ENCODE data around the gene CCDC6. TPM values are rescaled to one million over a fixed set of nuclear protein-coding genes. Genes with fewer than 3 reads are reported as not detected.

CCDC6 gene
- total RNA-seq, 1 donor from 2014 or later, result 41.5 TPM

DNA sequence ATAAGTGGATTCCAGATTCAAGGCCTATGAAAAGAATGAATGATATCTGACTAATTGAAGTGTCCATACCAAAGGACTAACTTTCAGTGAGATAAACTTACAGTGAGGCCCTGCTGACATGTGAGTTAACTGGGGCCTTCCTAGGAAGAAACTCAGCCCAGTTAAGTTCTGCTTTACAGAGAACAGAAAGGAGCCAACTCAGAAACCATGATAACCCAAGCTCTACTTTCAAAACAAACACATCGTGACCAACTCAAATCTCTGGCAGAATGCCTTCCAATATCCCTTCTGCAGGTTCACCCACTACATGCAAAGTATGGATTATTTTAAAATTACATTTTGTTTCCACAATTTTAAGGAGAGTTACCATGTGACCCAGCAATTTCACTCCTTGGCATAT, 77.3 kb downstream of the CCDC6 start:
- Mint-ChIP-seq H3K27me3 (ENCODE audit: low read depth) (no peaks in the 10 kb centered on the region), H3K4me3 (no peak overlapping the region), H3K36me3 (ENCODE audit: low read depth) (peaks cover 20% of the 10 kb centered on the region), H3K4me1 (no peaks in the 10 kb centered on the region), H3K9me3 (peaks cover 3% of the 10 kb centered on the region), H3K27ac (ENCODE audit: unreplicated experiment) (no peak overlapping the region)
- DNase-seq (ENCODE audit: low read depth, low spot score), result no peak
- TF ChIP-seq, protein P1, sequence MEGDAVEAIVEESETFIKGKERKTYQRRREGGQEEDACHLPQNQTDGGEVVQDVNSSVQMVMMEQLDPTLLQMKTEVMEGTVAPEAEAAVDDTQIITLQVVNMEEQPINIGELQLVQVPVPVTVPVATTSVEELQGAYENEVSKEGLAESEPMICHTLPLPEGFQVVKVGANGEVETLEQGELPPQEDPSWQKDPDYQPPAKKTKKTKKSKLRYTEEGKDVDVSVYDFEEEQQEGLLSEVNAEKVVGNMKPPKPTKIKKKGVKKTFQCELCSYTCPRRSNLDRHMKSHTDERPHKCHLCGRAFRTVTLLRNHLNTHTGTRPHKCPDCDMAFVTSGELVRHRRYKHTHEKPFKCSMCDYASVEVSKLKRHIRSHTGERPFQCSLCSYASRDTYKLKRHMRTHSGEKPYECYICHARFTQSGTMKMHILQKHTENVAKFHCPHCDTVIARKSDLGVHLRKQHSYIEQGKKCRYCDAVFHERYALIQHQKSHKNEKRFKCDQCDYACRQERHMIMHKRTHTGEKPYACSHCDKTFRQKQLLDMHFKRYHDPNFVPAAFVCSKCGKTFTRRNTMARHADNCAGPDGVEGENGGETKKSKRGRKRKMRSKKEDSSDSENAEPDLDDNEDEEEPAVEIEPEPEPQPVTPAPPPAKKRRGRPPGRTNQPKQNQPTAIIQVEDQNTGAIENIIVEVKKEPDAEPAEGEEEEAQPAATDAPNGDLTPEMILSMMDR (conservative IDR thresholded peaks at IDR 0.05), result no peak

DNA sequence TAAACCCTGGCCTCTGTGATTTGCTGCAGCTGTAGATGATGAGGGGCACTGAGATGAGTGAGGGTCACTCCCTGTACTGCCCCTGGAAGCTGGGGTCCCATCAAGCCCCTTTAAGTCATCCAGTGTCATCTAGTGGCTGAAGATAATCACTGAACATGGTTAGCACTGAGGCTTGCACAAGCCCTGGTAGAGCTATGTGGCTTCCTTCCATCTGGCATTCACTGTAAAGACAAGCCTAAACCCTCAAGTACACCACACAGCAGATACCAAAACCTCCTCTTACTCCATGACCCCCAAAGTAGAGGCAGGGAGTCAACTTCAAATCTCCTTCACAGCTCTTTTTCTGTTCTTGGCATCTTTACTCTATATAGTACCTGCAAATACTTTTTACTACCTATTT, 80.4 kb downstream of the CCDC6 start:
- Mint-ChIP-seq H3K27me3 (ENCODE audit: low read depth) (no peaks in the 10 kb centered on the region), H3K4me3 (no peak overlapping the region), H3K4me1 (no peaks in the 10 kb centered on the region), H3K36me3 (ENCODE audit: low read depth) (peaks cover 22% of the 10 kb centered on the region), H3K9me3 (peaks cover 3% of the 10 kb centered on the region), H3K27ac (ENCODE audit: unreplicated experiment) (peak overlapping the region; percentile 64)
- TF ChIP-seq, protein P1 (conservative IDR thresholded peaks at IDR 0.05), result no peak
- DNase-seq (ENCODE audit: low read depth, low spot score), result no peak

DNA sequence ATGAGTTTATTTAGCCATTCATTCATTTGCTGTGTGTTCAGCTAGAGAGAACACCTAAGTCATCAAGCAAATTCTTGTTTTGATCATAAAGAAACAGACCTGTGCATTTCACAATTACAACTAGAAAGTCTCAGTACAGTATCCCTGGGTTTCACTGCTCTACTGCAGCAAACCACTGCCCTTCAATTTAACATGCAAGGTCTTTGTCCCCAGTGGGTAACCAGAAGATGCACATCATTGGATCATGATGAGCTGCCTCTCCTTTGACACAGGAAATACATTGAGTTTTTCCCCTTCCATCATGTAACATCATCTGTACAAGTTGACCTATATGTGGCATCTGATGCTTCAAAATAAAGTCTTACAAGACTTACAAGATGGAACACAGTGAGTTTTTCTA, 82.6 kb downstream of the CCDC6 start:
- no peaks in the 10 kb centered on the region for H3K4me1 Mint-ChIP-seq
- H3K27me3 Mint-ChIP-seq (ENCODE audit: low read depth), result no peaks in the 10 kb centered on the region

DNA sequence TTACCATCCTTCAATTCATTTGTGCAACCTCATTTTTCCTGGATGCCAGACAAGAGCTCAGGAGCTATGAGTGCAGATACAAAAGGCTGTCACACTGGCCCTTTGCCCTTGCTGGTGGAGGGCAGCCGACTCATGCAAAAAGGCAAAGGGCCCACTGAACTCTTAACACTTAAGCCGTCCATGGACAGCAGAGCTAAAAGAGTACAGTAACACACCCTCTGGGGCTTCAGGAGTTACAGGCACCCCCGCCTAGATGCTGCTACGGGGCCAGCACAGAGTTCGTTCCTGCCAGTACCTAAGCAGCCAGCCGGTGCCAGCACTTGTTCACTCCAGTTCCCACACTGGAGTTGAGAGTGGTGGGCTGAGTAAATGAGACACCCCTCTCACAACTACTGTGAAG, 83.2 kb downstream of the CCDC6 start:
- Mint-ChIP-seq H3K27ac (ENCODE audit: unreplicated experiment) (no peak overlapping the region), H3K4me1 (no peaks in the 10 kb centered on the region), H3K4me3 (no peak overlapping the region), H3K27me3 (ENCODE audit: low read depth) (no peaks in the 10 kb centered on the region), H3K36me3 (ENCODE audit: low read depth) (peaks cover 19% of the 10 kb centered on the region), H3K9me3 (peaks cover 3% of the 10 kb centered on the region)
- TF ChIP-seq, protein P1 (conservative IDR thresholded peaks at IDR 0.05), result no peak
- no peak for DNase-seq (ENCODE audit: low read depth, low spot score)

More for the DNA sequence above, 82.6 kb downstream of the CCDC6 start:
- TF ChIP-seq, protein P1 (conservative IDR thresholded peaks at IDR 0.05), result no peak
- H3K9me3 Mint-ChIP-seq, result peaks cover 3% of the 10 kb centered on the region
- no peak overlapping the region for H3K27ac Mint-ChIP-seq (ENCODE audit: unreplicated experiment)
- DNase-seq (ENCODE audit: low read depth, low spot score), result no peak
- peaks cover 19% of the 10 kb centered on the region for H3K36me3 Mint-ChIP-seq (ENCODE audit: low read depth)
- no peak overlapping the region for H3K4me3 Mint-ChIP-seq

DNA sequence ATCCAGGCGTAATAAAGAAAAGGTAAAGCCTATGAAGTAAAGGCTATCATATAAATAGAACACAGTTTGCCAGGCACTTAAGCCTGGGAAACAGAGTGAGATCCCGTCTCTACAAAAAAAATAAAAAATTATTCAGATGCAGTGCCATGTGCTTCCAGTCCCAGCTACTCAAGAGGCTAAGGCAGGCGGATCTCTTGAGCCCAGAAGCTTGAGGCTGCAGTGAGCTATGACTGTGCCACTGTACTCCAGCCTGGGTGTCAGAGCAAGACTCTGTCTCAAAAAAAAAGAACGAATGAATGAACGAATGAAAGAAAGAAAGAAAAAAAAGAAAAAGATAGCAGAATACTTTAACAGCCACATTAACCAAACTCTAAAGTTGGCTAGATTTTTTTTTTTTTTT, 85.9 kb downstream of the CCDC6 start:
- H3K9me3 Mint-ChIP-seq, result peaks cover 3% of the 10 kb centered on the region
- no peaks in the 10 kb centered on the region for H3K27me3 Mint-ChIP-seq (ENCODE audit: low read depth)
- no peak overlapping the region for H3K4me3 Mint-ChIP-seq
- H3K4me1 Mint-ChIP-seq, result no peaks in the 10 kb centered on the region
- no peak overlapping the region for H3K27ac Mint-ChIP-seq (ENCODE audit: unreplicated experiment)
- no peak for DNase-seq (ENCODE audit: low read depth, low spot score)
- peaks cover 18% of the 10 kb centered on the region for H3K36me3 Mint-ChIP-seq (ENCODE audit: low read depth)
- TF ChIP-seq, protein P1 (conservative IDR thresholded peaks at IDR 0.05), result no peak

DNA sequence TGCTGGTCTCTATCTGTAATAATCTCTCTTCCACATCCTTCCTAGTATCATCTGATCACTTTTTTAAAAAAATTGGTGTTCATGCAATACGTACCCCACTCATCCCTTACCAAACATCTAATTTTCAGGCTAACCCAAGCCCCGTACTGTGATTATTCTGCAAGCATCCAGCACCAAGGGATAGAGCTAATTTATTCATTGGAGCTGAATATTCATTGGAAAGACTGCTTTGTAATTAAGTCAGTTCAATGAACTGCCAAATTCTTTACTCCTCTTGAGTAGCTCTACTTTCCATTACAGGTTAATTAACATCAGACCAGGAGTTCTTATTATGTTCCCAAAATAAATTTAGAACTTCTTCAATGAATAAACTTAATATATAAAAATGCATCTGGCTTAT, 86.7 kb downstream of the CCDC6 start:
- DNase-seq (ENCODE audit: low read depth, low spot score), result no peak
- Mint-ChIP-seq H3K4me3 (no peak overlapping the region), H3K4me1 (no peaks in the 10 kb centered on the region), H3K27me3 (ENCODE audit: low read depth) (no peaks in the 10 kb centered on the region), H3K27ac (ENCODE audit: unreplicated experiment) (no peak overlapping the region), H3K9me3 (no peaks in the 10 kb centered on the region), H3K36me3 (ENCODE audit: low read depth) (peaks cover 17% of the 10 kb centered on the region)
- TF ChIP-seq, protein P1 (conservative IDR thresholded peaks at IDR 0.05), result no peak
